Endodermal cell (in vitro differentiated cells): ENCODE data around the gene BCORL1. TPM values are rescaled to one million over a fixed set of nuclear protein-coding genes. Genes with fewer than 3 reads are reported as not detected.

Experiments
- DNase-seq: peaks from one replicate; pipeline ENCODE4 v3.0.0-alpha.2; 2017
- H3K27ac ChIP-seq: 2 replicates; pipeline ENCODE4 v1.5.1; 2013; ENCODE audit warnings: mild to moderate bottlenecking, low read depth, low read length, moderate library complexity
- H3K27me3 ChIP-seq: 2 replicates; pipeline ENCODE4 v1.6.1; 2013; ENCODE audit warnings: mild to moderate bottlenecking, low read length, moderate library complexity; ENCODE audit not compliant: insufficient read depth, control insufficient read depth, poor library complexity, severe bottlenecking
- H3K36me3 ChIP-seq: 2 replicates; pipeline ENCODE4 v1.7.0; 2013; ENCODE audit warnings: mild to moderate bottlenecking, low read length, moderate library complexity; ENCODE audit not compliant: control insufficient read depth, insufficient read depth
- H3K4me1 ChIP-seq: one replicate; pipeline ENCODE4 v1.7.0; 2013; ENCODE audit warnings: low read length; ENCODE audit not compliant: control insufficient read depth, insufficient read depth
- H3K4me3 ChIP-seq: 2 replicates; pipeline ENCODE4 v1.5.1; 2013; ENCODE audit warnings: mild to moderate bottlenecking, low read length, moderate library complexity
- H3K9ac ChIP-seq: 2 replicates; pipeline ENCODE4 v1.6.1; 2013; ENCODE audit warnings: mild to moderate bottlenecking, low read length, moderate library complexity; ENCODE audit not compliant: poor library complexity, severe bottlenecking; ENCODE audit errors: extremely low read depth
- H3K9me3 ChIP-seq: 2 replicates; pipeline ENCODE4 v1.6.1; 2013; ENCODE audit warnings: mild to moderate bottlenecking, low read length, moderate library complexity; ENCODE audit not compliant: control insufficient read depth
- H3K27ac Mint-ChIP-seq: 2 replicates; pipeline ENCODE4 v1.8.0; 2020; ENCODE audit warnings: mixed read lengths
- H3K27me3 Mint-ChIP-seq: 2 replicates; pipeline ENCODE4 v1.8.0; 2021; ENCODE audit warnings: mild to moderate bottlenecking, mixed read lengths; ENCODE audit not compliant: insufficient read depth
- H3K36me3 Mint-ChIP-seq: 2 replicates; pipeline ENCODE4 v1.8.0; 2020; ENCODE audit warnings: low read depth, mixed read lengths
- H3K4me1 Mint-ChIP-seq: 2 replicates; pipeline ENCODE4 v1.8.0; 2020; ENCODE audit warnings: mixed read lengths
- H3K4me3 Mint-ChIP-seq: 2 replicates; pipeline ENCODE4 v1.8.0; 2020; ENCODE audit warnings: mild to moderate bottlenecking, moderate library complexity, mixed read lengths
- H3K9me3 Mint-ChIP-seq: 2 replicates; pipeline ENCODE4 v1.8.0; 2020; ENCODE audit warnings: mild to moderate bottlenecking, mixed read lengths
- WGBS, 2 experiments: methylation state at CpG; one replicate each; pipeline versions ENCODE4 v1.1.5 to v1.1.7; 2013; ENCODE audit warnings: missing lambda C conversion rate in 2 of 2, mixed read lengths in 1 of 2; ENCODE audit not compliant: insufficient coverage in 1 of 2, insufficient read length in 1 of 2; 5-methylcytosine and 5-hydroxymethylcytosine counted together
- total RNA-seq, 2 donors: library from RNA; stranded (reverse); fragmentation: NEBNext Ultra II Directional in 1 of 2; extraction: Animal tissue kit (Norgen Biotek cat#: 25700) in 1 of 2; gene quantifications; 2 replicates in 1 of 2; 3 replicates in 1 of 2; pipeline ENCODE4 v1.2.1, GENCODE V29; 2021
- TF ChIP-seq, protein P1 (sequence below): fragments of 200-600 bp; sonication (generic); conservative IDR thresholded peaks from 2 replicates; pipeline ENCODE4 v1.5.0; 2021; ENCODE audit warnings: antibody characterized with exemption, mild to moderate bottlenecking

BCORL1 gene
- total RNA-seq, 2 donors from 2014 or later: 24.5 to 29.9 TPM

DNA sequence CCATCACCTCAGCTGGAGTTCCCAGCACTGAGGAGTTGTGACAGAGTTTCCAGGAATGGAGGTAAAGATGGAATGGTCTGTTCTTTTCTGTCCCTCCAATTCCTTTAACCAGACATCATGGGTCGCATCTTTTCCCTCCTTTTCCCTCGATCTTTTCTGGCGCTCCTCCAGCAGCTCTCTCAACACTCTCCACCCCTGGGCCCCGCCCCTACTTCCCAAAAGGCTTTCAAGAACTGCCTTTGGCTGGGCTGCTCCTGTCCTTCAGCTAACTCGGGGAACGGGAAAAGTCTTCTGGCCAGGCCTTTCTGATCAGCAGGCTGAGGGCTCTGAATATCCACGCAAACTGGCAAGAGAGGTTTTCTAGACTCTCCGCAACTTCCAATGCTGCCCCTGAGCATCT, 42.4 kb upstream of the BCORL1 start:
- Mint-ChIP-seq H3K9me3 (peaks cover 36% of the 10 kb centered on the region), H3K27me3 (peaks cover 59% of the 10 kb centered on the region), H3K4me3 (no peak overlapping the region), H3K36me3 (no peaks in the 10 kb centered on the region), H3K4me1 (peaks cover 11% of the 10 kb centered on the region), H3K27ac (no peak overlapping the region)
- Histone ChIP-seq H3K9me3 (no peaks in the 10 kb centered on the region), H3K9ac (no peak overlapping the region), H3K4me3 (no peak overlapping the region), H3K27ac (no peak overlapping the region), H3K4me1 (no peaks in the 10 kb centered on the region), H3K27me3 (peaks cover 22% of the 10 kb centered on the region), H3K36me3 (no peaks in the 10 kb centered on the region)
- 39 to 40% methylated on average over 5 to 8 of the region's 8 CpGs for WGBS, 2 experiments
- peak; percentile 60 for DNase-seq
- TF ChIP-seq, protein P1, sequence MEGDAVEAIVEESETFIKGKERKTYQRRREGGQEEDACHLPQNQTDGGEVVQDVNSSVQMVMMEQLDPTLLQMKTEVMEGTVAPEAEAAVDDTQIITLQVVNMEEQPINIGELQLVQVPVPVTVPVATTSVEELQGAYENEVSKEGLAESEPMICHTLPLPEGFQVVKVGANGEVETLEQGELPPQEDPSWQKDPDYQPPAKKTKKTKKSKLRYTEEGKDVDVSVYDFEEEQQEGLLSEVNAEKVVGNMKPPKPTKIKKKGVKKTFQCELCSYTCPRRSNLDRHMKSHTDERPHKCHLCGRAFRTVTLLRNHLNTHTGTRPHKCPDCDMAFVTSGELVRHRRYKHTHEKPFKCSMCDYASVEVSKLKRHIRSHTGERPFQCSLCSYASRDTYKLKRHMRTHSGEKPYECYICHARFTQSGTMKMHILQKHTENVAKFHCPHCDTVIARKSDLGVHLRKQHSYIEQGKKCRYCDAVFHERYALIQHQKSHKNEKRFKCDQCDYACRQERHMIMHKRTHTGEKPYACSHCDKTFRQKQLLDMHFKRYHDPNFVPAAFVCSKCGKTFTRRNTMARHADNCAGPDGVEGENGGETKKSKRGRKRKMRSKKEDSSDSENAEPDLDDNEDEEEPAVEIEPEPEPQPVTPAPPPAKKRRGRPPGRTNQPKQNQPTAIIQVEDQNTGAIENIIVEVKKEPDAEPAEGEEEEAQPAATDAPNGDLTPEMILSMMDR: no peak

DNA sequence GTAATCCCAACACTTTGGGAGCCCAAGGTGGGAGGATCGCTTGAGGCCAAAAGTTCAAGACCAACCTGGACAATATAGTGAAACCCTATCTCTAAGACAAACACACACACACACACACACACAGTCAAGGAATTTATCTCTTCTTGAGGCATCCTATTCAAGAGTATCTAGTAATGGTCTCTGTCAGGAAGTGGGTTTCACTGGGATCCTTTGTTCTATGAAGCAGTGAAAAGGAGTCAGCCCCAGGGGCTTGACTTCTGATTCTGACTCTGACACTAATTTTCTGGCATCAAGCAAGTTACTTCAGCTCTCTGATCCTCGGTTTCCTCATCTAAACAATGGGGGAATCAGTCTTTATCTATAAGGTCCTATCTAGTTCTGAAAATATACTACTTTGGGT, 41.7 kb upstream of the BCORL1 start:
- Histone ChIP-seq H3K4me1 (no peaks in the 10 kb centered on the region), H3K4me3 (no peak overlapping the region), H3K27ac (no peak overlapping the region), H3K27me3 (peaks cover 14% of the 10 kb centered on the region), H3K9ac (no peak overlapping the region), H3K9me3 (no peaks in the 10 kb centered on the region), H3K36me3 (no peaks in the 10 kb centered on the region)
- Mint-ChIP-seq H3K27me3 (peaks cover 54% of the 10 kb centered on the region), H3K4me3 (no peak overlapping the region), H3K9me3 (peaks cover 40% of the 10 kb centered on the region), H3K4me1 (peaks cover 11% of the 10 kb centered on the region), H3K36me3 (no peaks in the 10 kb centered on the region), H3K27ac (no peak overlapping the region)
- 85% methylated on average over 2 of the region's 2 CpGs; no CpG with 5 or more reads in 1 of the 2 experiments for WGBS, 2 experiments
- DNase-seq: no peak
- TF ChIP-seq, protein P1: no peak

DNA sequence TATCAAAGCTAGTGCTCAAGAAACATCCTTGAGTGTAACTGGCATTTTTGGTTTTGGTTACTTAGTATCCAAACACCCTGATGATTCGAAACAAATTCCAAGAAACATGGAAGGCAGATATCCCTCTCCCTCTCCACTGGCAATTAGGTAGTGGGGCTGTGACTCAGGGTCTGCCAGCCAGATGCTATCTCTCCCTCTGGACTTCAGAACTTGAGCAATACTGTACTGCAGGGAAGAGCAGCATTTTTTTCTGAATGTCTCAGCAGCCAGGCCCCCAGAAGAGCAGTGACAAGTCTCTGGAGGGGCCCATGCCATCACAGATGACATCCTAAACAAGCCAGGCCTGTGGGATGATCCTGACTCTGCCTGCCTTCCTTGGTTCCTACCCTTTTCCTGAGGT, 37.3 kb upstream of the BCORL1 start:
- no peak overlapping the region for H3K27ac Mint-ChIP-seq
- TF ChIP-seq, protein P1: no peak
- H3K27ac ChIP-seq: no peak overlapping the region
- H3K4me3 Mint-ChIP-seq: no peak overlapping the region
- H3K9me3 ChIP-seq: no peaks in the 10 kb centered on the region
- 88% methylated on average over 1 of the region's 1 CpG; no CpG with 5 or more reads in 1 of the 2 experiments for WGBS, 2 experiments
- no peak overlapping the region for H3K4me3 ChIP-seq
- peaks cover 28% of the 10 kb centered on the region for H3K27me3 Mint-ChIP-seq
- peaks cover 42% of the 10 kb centered on the region for H3K9me3 Mint-ChIP-seq
- no peak overlapping the region for H3K9ac ChIP-seq
- H3K36me3 Mint-ChIP-seq: no peaks in the 10 kb centered on the region
- H3K27me3 ChIP-seq: no peaks in the 10 kb centered on the region
- DNase-seq: no peak
- no peaks in the 10 kb centered on the region for H3K36me3 ChIP-seq
- H3K4me1 Mint-ChIP-seq: no peaks in the 10 kb centered on the region
- H3K4me1 ChIP-seq: no peaks in the 10 kb centered on the region
